ENCODE results near the gene FAM219B. TPM values are rescaled to one million over a fixed set of nuclear protein-coding genes. Genes with fewer than 3 reads are reported as not detected.
A peak's percentile ranks its signal among the peaks of the same experiment; 100 is the strongest.

Gene FAM219B
- total RNA-seq, 4 donors from 2014 or later = 49.4 to 96.2 (median 68.0) TPM

- peaks cover 30% of the 10 kb centered on the region for H3K36me3 ChIP-seq
- no peak overlapping the region for H3K4me3 ChIP-seq
Observed at GRCh38 chr15:74908635-74909034, 2.0 kb upstream of the FAM219B start.

GRCh38 chr15:74907163-74907870, 666 bp upstream of the FAM219B start:
- no peak for TF ChIP-seq POLR2AphosphoS5 (IDR thresholded peaks at IDR 0.05)
- no peak for TF ChIP-seq EP300 (IDR thresholded peaks at IDR 0.05)
- no peak for TF ChIP-seq POLR2A (IDR thresholded peaks at IDR 0.05)
- no peak for TF ChIP-seq CTCF (IDR thresholded peaks at IDR 0.05)
- no peaks in the 10 kb centered on the region for H3K9me3 ChIP-seq
- WGBS = 34% methylated on average over 8 of the region's 8 CpGs
- H3K27ac ChIP-seq = peak overlapping the region; percentile 96
- no peaks in the 10 kb centered on the region for H3K27me3 ChIP-seq
- H3K36me3 ChIP-seq = peaks cover 31% of the 10 kb centered on the region
- H3K4me1 ChIP-seq = peaks cover 19% of the 10 kb centered on the region
- peak overlapping the region; percentile 99 for H3K4me3 ChIP-seq
- DNase-seq (ENCODE audit: low spot score in 2 of 2) = no peak

More at GRCh38 chr15:74908635-74909034, 2.0 kb upstream of the FAM219B start:
- no peaks in the 10 kb centered on the region for H3K27me3 ChIP-seq
- 96% methylated on average over 4 of the region's 4 CpGs for WGBS
- peaks cover 19% of the 10 kb centered on the region for H3K4me1 ChIP-seq
- H3K9me3 ChIP-seq = no peaks in the 10 kb centered on the region
- no peak overlapping the region for H3K27ac ChIP-seq
- TF ChIP-seq POLR2AphosphoS5 (IDR thresholded peaks at IDR 0.05) (no peak), CTCF (IDR thresholded peaks at IDR 0.05) (no peak)
- no peak for DNase-seq (ENCODE audit: low spot score in 2 of 2)

- TF ChIP-seq POLR2AphosphoS5 (IDR thresholded peaks at IDR 0.05) (no peak), EP300 (IDR thresholded peaks at IDR 0.05) (no peak), POLR2A (IDR thresholded peaks at IDR 0.05) (no peak), CTCF (IDR thresholded peaks at IDR 0.05) (no peak)
- DNase-seq (ENCODE audit: low spot score in 2 of 2) = peak in 1 of 2 donors; percentile 71
- Histone ChIP-seq H3K27me3 (no peaks in the 10 kb centered on the region), H3K27ac (peak overlapping the region; percentile 96), H3K4me1 (peaks cover 30% of the 10 kb centered on the region), H3K36me3 (peaks cover 29% of the 10 kb centered on the region), H3K4me3 (peak overlapping the region; percentile 99), H3K9me3 (no peaks in the 10 kb centered on the region)
- 2% methylated on average over 8 of the region's 20 CpGs for WGBS
Observed at GRCh38 chr15:74906067-74906449, 593 bp downstream of the FAM219B start.

GRCh38 chr15:74904190-74904805, 2.4 kb downstream of the FAM219B start:
- Histone ChIP-seq H3K36me3 (peaks cover 45% of the 10 kb centered on the region), H3K4me3 (no peak overlapping the region), H3K27ac (no peak overlapping the region), H3K27me3 (no peaks in the 10 kb centered on the region), H3K4me1 (peaks cover 31% of the 10 kb centered on the region), H3K9me3 (no peaks in the 10 kb centered on the region)
- WGBS = 89% methylated on average over 7 of the region's 7 CpGs
- no peak for DNase-seq (ENCODE audit: low spot score in 2 of 2)
- TF ChIP-seq POLR2A (IDR thresholded peaks at IDR 0.05) (no peak), POLR2AphosphoS5 (IDR thresholded peaks at IDR 0.05) (no peak), CTCF (IDR thresholded peaks at IDR 0.05) (no peak)

GRCh38 chr15:74903676-74904075, 3.0 kb downstream of the FAM219B start:
- Histone ChIP-seq H3K9me3 (no peaks in the 10 kb centered on the region), H3K27ac (no peak overlapping the region), H3K4me3 (no peak overlapping the region), H3K27me3 (no peaks in the 10 kb centered on the region), H3K36me3 (peaks cover 51% of the 10 kb centered on the region), H3K4me1 (peaks cover 31% of the 10 kb centered on the region)
- 97% methylated on average over 1 of the region's 1 CpG for WGBS
- no peak for DNase-seq (ENCODE audit: low spot score in 2 of 2)
- TF ChIP-seq POLR2A (IDR thresholded peaks at IDR 0.05) = no peak
- no peak for TF ChIP-seq CTCF (IDR thresholded peaks at IDR 0.05)
- TF ChIP-seq POLR2AphosphoS5 (IDR thresholded peaks at IDR 0.05) = no peak
- TF ChIP-seq EP300 (IDR thresholded peaks at IDR 0.05) = no peak
